GM08714 (cell line): Measurements from ENCODE around the gene SLC13A1.
"Not testable (repeated sequence)": the region's sequence is repeated elsewhere in the genome, so short reads cannot be mapped to it uniquely, and the experiment has no call there.

Source experiments
- H3K4me3 ChIP-seq: fragments of 200-500 bp; sonication (Bioruptor generic); 2 replicates; pipeline ENCODE4 v1.5.1; 2014; ENCODE audit warnings: mild to moderate bottlenecking, low read length, inconsistent platforms
- ZNF274 ChIP-seq: IDR thresholded peaks from 2 replicates; pipeline ENCODE4 v1.6.1; 2012; ENCODE audit warnings: mild to moderate bottlenecking, low read depth, low read length

Gene SLC13A1

DNA sequence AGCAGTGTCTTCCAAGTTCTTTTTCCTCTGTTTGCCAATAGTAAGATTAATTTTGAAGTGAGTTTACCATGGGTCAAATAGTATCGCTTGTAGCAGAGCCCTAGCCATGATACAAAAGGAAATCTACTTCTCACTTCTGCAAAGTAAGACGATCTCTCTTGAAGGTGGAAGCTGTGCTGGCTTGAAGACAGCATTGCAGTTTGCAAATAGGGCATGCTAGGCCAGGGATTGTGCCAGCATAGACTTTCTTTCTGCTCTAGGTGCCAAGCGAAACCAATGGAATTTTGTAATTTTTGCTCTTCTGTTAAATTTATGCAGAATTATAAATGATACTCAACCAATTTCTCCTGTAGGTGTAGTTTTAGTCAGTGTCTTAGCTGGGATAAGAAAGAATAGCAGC, 74.5 kb downstream of the SLC13A1 start:
- no peak for TF ChIP-seq ZNF274
- no peak overlapping the region for H3K4me3 ChIP-seq

GRCh38 chr7:123122916-123123315, 76.9 kb downstream of the SLC13A1 start:
- no peak overlapping the region for H3K4me3 ChIP-seq
- no peak for TF ChIP-seq ZNF274

DNA sequence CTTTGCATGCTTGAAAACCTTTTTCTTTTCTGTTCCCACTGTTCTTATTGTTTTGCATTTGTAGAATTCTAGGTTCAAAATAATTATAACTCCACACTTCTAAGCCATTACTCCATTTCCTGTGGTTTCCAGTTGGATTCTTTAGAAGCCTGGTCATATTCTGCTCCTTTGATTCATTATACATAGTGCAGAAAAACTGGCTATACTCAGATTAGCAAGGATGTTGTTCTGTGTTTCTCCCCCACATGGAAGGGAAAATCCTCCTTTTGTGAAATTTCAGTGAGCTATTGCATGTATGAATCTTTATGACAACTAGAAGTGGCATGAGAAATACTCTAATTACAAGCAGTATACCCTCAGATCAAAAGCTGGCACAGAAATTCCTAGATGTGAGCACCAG, 79.5 kb downstream of the SLC13A1 start:
- TF ChIP-seq ZNF274 = no peak
- no peak overlapping the region for H3K4me3 ChIP-seq

GRCh38 chr7:123115331-123115730, 84.4 kb downstream of the SLC13A1 start:
- no peak overlapping the region for H3K4me3 ChIP-seq
- TF ChIP-seq ZNF274 = no peak

GRCh38 chr7:123114288-123114687, 85.5 kb downstream of the SLC13A1 start:
- TF ChIP-seq ZNF274 = no peak
- no peak overlapping the region for H3K4me3 ChIP-seq

DNA sequence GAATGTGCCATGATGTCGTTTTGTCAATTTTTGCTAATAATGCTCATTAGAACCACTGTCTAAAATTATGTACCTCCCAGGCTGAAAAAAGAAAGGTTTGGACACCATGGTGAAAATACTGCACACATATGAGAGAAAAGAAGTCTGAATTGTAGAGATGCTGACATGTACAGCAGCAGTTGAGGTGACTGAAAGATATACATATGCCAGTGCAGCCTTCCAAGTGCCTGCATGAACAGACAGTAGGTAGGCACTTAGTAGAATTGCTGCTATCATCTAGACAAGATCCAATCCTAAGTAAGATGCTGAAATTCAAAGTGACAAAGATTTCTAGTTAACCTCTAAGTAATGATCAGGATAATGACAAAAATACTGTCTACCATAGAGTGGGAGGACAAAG, 86.9 kb downstream of the SLC13A1 start:
- no peak overlapping the region for H3K4me3 ChIP-seq
- TF ChIP-seq ZNF274 = no peak

GRCh38 chr7:123099712-123100111, 100.1 kb downstream of the SLC13A1 start:
- TF ChIP-seq ZNF274 = no peak
- H3K4me3 ChIP-seq = no peak overlapping the region

GRCh38 chr7:123096976-123097375, 102.8 kb downstream of the SLC13A1 start:
- no peak overlapping the region for H3K4me3 ChIP-seq
- TF ChIP-seq ZNF274 = no peak

- no peak for TF ChIP-seq ZNF274
- no peak overlapping the region for H3K4me3 ChIP-seq
Observed at GRCh38 chr7:123096434-123096833, 103.3 kb downstream of the SLC13A1 start.

- no peak overlapping the region for H3K4me3 ChIP-seq
- no peak for TF ChIP-seq ZNF274
Observed at GRCh38 chr7:123090456-123090855, 109.3 kb downstream of the SLC13A1 start.

DNA sequence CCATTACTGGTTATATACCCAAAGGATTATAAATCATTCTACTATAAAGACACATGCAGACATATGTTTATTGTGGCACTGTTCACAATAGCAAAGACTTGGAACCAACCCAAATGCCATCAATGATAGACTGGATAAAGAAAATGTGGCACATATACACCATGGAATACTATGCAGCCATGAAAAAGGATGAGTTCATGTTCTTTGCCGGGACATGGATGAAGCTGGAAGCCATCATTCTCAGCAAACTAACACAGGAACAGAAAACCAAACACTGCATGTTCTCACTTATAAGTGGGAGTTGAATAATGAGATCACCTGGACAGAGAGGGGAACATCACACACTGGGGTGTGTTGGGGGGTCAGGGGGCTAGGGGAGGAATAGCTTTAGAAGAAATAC, 112.9 kb downstream of the SLC13A1 start:
- H3K4me3 ChIP-seq = not testable (repeated sequence)

DNA sequence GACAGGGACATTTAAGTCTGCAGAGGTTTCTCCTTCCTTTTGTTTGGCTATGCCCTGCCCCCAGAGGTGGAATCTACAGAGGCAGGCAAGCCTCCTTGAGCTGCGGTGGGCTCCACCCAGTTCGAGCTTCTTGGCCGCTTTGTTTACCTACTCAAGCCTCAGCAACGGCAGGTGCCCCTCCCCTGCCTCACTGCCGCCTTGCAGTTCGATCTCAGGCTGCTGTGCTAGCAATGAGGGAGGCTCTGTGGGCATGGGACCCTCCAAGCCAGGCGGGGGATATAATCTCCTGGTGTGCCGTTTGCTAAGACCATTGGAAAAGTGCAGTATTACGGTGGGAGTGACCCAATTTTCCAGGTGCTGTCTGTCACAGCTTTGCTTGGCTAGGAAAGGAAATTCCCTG, 114.9 kb downstream of the SLC13A1 start:
- H3K4me3 ChIP-seq = not testable (repeated sequence)

DNA sequence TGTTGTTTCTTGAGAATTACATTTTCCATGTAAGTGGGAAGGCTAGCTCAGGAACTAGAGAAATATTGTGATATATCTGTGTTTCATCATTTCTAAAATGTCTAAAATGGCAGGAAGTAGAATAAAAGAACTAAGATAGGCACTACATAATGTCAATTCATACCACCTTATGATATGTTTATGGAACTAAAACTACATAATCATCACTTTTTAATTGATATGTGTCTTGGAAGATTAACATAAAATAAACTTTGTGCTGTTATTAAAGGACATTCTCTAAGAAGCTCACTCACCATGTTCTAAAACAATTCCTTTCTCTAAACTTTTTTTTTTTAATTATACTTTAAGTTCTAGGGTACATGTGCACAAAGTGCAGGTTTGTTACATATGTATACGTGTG, 120.7 kb downstream of the SLC13A1 start:
- no peak overlapping the region for H3K4me3 ChIP-seq
- TF ChIP-seq ZNF274 = no peak

GRCh38 chr7:123075838-123076467, 123.8 kb downstream of the SLC13A1 start:
- TF ChIP-seq ZNF274 = no peak
- H3K4me3 ChIP-seq = no peak overlapping the region

DNA sequence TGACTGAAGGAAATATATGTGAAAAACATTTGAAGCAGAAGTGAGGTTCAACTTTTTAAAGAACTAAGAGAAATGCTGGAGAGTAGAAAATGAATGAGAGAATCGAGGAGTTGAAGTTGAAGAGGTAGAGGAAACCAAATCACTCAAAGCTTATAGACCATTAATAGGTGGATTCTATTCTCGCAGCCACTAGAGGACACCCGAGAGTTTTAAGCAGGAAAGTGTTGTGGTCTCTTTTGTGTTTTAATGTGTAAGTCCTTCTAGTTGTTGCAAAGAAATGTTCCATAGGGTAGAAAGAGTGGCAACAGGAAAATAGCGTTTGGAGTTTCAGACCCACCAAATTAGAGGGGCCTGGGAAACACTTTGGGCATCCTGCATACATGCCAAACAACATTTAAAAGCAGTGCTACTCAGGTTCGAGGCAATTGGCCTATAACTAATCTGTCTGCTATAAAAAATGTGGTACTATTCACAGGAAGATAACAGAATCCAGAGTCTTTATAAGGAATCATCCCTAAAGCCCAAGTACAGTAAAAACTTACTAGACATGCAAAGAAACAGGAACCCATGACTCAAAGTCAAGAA, 129.0 kb downstream of the SLC13A1 start:
- TF ChIP-seq ZNF274 = no peak
- H3K4me3 ChIP-seq = no peak overlapping the region

DNA sequence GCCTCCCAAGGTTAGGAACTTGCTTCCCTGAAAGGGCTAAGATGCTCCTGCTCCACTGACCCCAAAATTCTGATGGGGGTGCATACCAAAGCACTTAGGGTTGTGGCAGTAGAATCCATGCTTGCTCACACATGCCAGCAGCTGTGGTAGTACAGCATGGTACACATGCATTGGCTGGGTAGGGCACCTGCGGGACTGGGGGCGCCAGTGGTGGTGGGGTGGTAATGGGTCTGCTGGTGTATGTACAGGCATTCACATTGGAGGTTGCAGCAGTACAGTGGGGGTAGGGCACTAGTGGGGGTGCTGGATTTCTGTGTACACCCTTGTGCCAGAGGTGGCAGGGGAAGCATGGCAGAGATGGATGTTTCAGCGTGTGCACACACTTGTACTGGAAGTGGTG, 132.0 kb downstream of the SLC13A1 start:
- TF ChIP-seq ZNF274 = no peak

More for the DNA sequence above, 132.0 kb downstream of the SLC13A1 start:
- H3K4me3 ChIP-seq = no peak overlapping the region
